ENCODE data around the gene TBL3.

- no peak for TF ChIP-seq CTCF (IDR thresholded peaks at IDR 0.05; ENCODE audit: low read depth, low read length)
- no peak for TF ChIP-seq POLR2A (IDR thresholded peaks at IDR 0.05; ENCODE audit: extremely low read depth, insufficient read length)
Measured at GRCh38 chr16:1968146-1968953, 3.5 kb upstream of the TBL3 start.

Data from NB4 (cell line).